GM21825 (cell line): Measurements from ENCODE around the gene GTF2F1.
"Not testable (repeated sequence)": the region's sequence is repeated elsewhere in the genome, so short reads cannot be mapped to it uniquely, and the experiment has no call there.

ENCODE experiments used
- ATAC-seq: cut with Tn5 transposase; IDR thresholded peaks from one replicate; pipeline ENCODE4 v1.9.1; 2021; ENCODE audit warnings: mild to moderate bottlenecking, moderate library complexity; ENCODE audit not compliant: unreplicated experiment

The GTF2F1 gene

GRCh38 chr19:6358003-6358402 lies 35.0 kb downstream of the GTF2F1 start:
- no peak for ATAC-seq

DNA sequence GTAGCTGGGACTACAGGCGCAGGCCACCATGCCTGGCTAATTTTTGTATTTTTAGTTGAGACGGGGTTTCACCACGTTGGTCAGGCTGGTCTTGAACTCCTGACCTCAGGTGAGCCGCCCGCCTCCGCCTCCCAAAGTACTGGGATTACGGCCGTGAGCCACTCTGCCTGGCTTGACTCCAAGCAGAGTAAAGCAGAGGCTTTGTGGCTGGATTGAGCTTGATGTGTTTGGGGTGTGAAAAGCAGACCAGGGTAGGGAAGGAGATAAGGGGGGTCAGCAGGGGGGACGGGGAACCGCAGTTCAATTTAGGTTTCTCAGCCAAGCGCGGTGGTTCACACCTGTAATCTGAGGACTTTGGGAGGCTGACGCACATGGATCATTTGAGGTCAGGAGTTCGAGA lies 35.8 kb downstream of the GTF2F1 start:
- no peak for ATAC-seq

DNA sequence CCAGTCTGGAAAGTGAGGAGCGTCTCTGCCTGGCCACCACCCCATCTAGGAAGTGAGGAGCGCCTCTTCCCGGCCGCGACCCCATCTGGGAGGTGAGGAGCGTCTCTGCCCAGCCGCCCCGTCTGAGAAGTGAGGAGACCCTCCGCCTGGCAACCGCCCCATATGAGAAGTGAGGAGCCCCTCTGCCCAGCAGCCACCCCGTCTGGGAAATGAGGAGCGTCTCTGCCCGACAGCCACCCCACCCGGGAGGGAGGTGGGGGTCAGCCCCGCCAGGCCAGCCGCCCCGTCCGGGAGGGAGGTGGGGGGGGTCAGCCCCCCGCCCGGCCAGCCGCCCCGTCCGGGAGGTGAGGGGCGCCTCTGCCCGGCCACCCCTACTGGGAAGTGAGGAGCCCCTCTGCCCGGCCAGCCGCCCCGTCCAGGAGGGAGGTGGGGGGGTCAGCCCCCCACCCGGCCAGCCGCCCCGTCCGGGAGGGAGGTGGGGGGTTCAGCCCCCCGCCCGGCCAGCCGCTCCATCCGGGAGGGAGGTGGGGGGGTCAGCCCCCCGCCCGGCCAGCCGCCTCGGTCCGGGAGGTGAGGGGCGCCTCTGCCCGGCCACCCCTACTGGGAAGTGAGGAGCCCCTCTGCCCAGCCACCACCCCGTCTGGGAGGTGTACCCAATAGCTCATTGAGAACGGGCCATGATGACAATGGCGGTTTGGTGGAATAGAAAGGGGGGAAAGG lies 37.5 kb downstream of the GTF2F1 start:
- not testable (repeated sequence) for ATAC-seq

- ATAC-seq, result no peak
Observed at GRCh38 chr19:6354098-6354674, 38.8 kb downstream of the GTF2F1 start.

DNA sequence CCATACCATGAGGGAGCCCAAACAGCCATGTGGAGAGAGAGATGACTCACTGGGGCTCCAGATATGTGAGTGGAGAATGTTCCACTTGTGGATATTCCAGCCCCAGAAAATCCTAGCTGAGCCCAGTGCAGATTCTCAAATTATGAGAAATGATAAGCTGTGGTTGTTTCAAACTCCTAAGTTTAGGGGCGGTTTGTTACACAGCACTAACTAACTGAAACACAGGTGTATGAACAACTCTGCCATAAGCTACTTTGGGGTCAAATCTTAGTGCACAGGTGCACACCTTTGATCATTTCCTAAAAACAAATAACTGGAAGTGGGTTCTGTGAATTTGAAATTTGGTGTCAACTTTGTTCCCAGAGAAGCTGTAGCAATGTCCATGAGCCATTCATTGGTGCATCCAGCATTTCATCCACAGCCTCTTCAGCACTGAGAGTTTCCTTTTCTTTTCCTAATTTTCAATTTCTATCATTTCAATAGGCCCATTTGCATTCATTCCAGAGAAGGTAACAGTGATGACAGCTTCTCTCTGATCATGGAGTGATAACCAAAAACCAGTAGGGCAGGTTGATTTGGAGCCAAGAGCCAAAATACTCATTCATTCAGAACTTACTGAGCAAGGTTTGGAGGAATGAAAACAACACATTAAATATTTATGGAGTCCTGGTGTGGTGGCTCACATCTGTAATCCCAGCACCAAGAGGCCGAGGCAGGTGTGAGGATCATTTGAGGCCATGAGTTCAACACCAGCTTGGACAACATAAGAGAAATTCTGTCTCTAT lies 40.4 kb downstream of the GTF2F1 start:
- ATAC-seq, result no peak

GRCh38 chr19:6350688-6351087 lies 42.3 kb downstream of the GTF2F1 start:
- no peak for ATAC-seq

- ATAC-seq, result not testable (repeated sequence)
Observed at GRCh38 chr19:6349271-6349670, 43.7 kb downstream of the GTF2F1 start.

DNA sequence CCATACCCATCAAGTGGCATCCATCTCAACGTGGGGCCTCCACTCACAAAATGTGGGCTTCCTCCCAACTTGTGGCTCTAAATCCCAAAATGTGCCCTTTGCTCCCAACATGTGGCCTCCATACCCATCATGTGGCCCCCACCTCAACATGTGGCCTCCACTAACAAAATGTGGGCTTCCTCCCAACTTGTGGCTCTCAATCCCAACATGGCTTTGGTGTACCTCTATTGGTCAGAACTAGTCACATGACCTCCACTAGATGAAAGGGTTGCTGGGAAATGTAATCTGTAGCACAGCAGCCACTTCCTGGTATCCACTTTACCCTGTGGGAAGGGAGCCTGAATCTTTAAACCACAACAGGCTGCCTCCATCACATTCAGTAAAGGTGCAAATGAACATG lies 49.5 kb downstream of the GTF2F1 start:
- no peak for ATAC-seq

- ATAC-seq, result no peak
Observed at GRCh38 chr19:6340493-6341201, 52.3 kb downstream of the GTF2F1 start.

GRCh38 chr19:6334490-6335285 lies 58.3 kb downstream of the GTF2F1 start:
- no peak for ATAC-seq

GRCh38 chr19:6333439-6333838 lies 59.5 kb downstream of the GTF2F1 start, which contains the start of gene ACER1:
Gene ACER1, minus strand, starts transcription at chr19:6333612. Its CDS starts 61 bp downstream, at chr19:6333551.
- no peak for ATAC-seq
